GM12878 (cell line): ENCODE measurements around the gene ETNK2. TPM values are rescaled to one million over a fixed set of nuclear protein-coding genes. Genes with fewer than 3 reads are reported as not detected.

ENCODE experiments used
- ATF2 ChIP-seq: IDR thresholded peaks from 2 replicates; pipeline ENCODE4 v1.6.1; 2012; ENCODE audit warnings: low read length, inconsistent platforms
- CEBPZ ChIP-seq: fragments of 150-350 bp; IDR thresholded peaks from 2 replicates; pipeline ENCODE4 v1.6.1; 2016; ENCODE audit warnings: low read depth, low read length
- CUX1 ChIP-seq: IDR thresholded peaks from 2 replicates; pipeline ENCODE4 v1.6.1; 2012; ENCODE audit warnings: improper control_type of control experiment, low read depth, low read length; ENCODE audit not compliant: insufficient replicate concordance
- HCFC1 ChIP-seq: fragments of 150-350 bp; IDR thresholded peaks from 2 replicates; pipeline ENCODE4 v1.6.1; 2014; ENCODE audit warnings: low read length
- MXI1 ChIP-seq: fragments of 150-350 bp; IDR thresholded peaks from 2 replicates; pipeline ENCODE4 v1.6.1; 2011; ENCODE audit warnings: low read depth, mild to moderate bottlenecking, inconsistent platforms, low read length, improper control_type of control experiment
- polyA plus RNA-seq, 11 experiments: library from polyadenylated mRNA; depleted of rRNA in 4 of 11; unstranded in 6 of 11; stranded (reverse) in 5 of 11; fragments of >200 nt; fragmentation: Nextera tagmentation in 4 of 11; fragmentation: Illumina TruSeq in 1 of 11; extraction: Ambion mirVana in 4 of 11; extraction: Trizol in 1 of 11; gene quantifications; 1 replicate in 1 of 11; 2 replicates in 10 of 11; pipeline versions ENCODE4 v1.2.1 to v1.2.3, GENCODE V29; 2011 to 2016; ENCODE audit warnings: inconsistent platforms in 2 of 11, missing spikeins in 2 of 11, low read depth in 1 of 11
- total RNA-seq, 4 experiments: library from RNA; depleted of rRNA in 3 of 4; stranded (reverse); fragments of >200 nt in 3 of 4; fragmentation: Illumina TruSeq in 1 of 4; extraction: Trizol in 1 of 4; gene quantifications; 2 replicates each; pipeline versions ENCODE4 v1.2.1 to v1.2.3, GENCODE V29; 2013 to 2021

ETNK2 gene
- total and polyA plus RNA-seq, 10 of the 15 experiments (the other 5 are each of a cell fraction or from before 2014, with no cell fraction given): 0.14 TPM; not detected in 9

GRCh38 chr1:204146965-204147364 is 4.9 kb downstream of the ETNK2 start (continued):
- no peak for TF ChIP-seq ATF2
- no peak for TF ChIP-seq CUX1
- TF ChIP-seq MXI1: no peak
- TF ChIP-seq HCFC1: no peak
- TF ChIP-seq CEBPZ: no peak
